ENCODE results near the gene SLC38A6.

The SLC38A6 gene

DNA sequence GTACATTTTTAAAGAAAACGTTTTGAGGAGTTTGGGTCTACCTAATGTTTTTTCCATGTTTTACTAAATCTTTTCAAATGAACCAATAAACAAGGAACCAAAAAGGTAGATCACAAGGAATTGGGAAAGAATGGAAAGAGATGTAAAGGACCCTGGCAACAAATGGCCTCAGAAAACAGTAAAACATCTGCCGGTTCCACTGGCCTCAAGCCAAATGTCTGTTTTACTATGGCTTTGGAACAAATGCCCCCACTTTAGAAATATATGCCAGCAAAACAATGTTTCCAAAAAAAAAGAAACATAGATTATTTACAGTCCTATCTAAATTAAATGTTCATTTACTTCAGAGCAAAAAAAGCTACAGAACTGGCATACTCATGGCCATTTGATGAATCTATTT, 3.2 kb upstream of the SLC38A6 start:
- TF ChIP-seq, protein P1, sequence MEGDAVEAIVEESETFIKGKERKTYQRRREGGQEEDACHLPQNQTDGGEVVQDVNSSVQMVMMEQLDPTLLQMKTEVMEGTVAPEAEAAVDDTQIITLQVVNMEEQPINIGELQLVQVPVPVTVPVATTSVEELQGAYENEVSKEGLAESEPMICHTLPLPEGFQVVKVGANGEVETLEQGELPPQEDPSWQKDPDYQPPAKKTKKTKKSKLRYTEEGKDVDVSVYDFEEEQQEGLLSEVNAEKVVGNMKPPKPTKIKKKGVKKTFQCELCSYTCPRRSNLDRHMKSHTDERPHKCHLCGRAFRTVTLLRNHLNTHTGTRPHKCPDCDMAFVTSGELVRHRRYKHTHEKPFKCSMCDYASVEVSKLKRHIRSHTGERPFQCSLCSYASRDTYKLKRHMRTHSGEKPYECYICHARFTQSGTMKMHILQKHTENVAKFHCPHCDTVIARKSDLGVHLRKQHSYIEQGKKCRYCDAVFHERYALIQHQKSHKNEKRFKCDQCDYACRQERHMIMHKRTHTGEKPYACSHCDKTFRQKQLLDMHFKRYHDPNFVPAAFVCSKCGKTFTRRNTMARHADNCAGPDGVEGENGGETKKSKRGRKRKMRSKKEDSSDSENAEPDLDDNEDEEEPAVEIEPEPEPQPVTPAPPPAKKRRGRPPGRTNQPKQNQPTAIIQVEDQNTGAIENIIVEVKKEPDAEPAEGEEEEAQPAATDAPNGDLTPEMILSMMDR (IDR thresholded peaks at IDR 0.05): no peak
- TF ChIP-seq ZFX (IDR thresholded peaks at IDR 0.05; ENCODE audit: borderline replicate concordance): no peak

DNA sequence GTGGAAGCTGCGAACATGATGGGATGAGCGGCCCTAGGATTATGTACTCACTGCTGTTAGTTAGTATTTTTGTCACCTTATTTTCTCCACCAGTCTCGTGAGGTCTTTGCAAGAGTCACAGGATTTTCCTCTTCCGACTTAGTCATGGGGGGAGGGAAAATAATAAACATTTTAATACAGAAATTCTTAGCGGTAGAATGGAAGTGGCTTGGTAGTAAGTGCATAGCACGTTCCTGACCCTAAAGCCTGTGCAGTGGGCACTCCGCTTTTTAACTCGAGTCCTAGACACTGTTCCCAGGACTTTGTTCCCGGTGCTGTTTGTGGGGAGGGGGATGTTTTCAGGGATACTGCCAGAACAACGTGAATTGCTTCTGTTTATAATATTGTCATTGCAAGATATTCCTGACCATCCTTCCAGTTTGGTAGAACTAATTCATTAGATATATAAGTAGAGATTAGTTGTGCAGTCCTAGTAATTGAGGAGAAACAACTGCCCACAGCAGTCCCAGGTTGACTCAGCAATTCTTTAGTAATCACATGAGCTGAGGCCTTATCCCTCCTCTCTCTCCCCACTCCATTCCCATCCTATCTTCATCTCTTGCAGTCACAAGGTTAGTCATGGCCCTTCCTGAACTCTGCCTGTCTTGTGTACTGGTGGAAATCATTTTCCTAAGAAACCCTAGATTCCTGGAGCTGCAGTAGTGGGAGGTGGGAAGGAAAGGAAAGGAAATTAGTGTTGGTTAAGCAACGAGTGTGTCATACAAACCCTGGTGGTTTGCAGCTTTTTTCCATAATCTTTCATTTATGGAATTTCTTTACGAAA, 799 bp downstream of the SLC38A6 start:
- TF ChIP-seq, protein P1 (IDR thresholded peaks at IDR 0.05): no peak
- TF ChIP-seq ZFX (IDR thresholded peaks at IDR 0.05; ENCODE audit: borderline replicate concordance): no peak
- peak overlapping the region; percentile 62 for H3K27ac ChIP-seq

More for the DNA sequence above, 3.2 kb upstream of the SLC38A6 start:
- H3K27ac ChIP-seq: no peak overlapping the region

DNA sequence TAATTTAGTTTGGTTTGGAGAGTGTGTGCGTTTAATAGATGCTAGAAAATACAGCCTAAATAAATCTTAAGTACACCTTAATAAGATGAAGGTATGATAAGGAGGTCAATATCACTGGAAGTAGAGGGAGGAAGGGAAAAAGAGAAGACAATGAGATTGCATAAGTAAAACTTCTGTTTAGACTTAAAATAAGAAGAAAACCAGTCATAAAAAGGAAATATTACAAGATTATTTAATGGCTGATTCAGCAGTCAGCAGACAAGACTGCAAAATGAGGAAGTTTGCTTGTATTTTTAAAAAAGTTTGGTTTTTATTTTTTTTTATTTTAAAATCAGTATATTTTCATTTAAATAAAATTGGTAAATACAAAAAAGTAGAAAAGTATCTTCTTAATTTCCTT, 3.2 kb downstream of the SLC38A6 start:
- H3K27ac ChIP-seq: no peak overlapping the region
- TF ChIP-seq, protein P1 (IDR thresholded peaks at IDR 0.05): no peak
- TF ChIP-seq ZFX (IDR thresholded peaks at IDR 0.05; ENCODE audit: borderline replicate concordance): no peak

DNA sequence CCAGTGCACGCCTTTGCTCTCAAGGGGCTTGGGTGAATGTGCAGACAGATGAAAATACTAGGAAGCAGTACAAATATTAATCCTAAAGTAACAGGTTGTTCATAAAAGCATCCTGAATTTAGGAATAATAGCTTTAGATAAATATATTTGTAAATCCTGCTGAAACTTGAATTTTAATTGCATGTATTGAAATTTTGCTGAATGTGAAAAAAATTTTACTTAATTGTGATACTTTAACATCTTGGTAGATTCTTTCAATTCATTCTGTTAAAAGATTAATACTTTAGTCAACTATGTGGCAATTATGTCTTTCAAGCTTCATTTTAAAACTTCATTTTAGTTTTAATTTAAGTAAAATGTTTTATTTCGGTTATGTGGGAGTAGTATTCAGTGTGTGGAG, 5.5 kb downstream of the SLC38A6 start:
- H3K27ac ChIP-seq: no peak overlapping the region
- TF ChIP-seq, protein P1 (IDR thresholded peaks at IDR 0.05): no peak
- no peak for TF ChIP-seq ZFX (IDR thresholded peaks at IDR 0.05; ENCODE audit: borderline replicate concordance)

DNA sequence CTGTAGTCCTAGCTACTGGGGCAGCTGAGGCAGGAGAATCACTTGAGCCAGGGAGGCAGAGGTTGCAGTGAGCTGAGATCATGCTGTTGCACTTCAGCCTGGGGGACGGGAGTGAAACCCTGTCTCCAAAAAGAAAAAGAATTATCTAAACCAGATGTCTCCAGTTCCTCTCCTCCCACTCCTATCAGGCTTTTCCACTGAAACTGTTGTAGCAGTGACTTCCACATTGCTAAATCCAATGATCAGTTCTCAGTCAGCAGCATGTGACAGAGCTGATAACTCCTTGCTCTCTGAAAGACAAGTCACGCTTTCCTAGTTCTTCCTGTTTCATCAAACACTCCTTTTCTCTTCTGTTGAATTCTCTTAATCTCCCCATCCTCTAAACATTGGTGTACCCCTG, 8.6 kb downstream of the SLC38A6 start:
- H3K27ac ChIP-seq: no peak overlapping the region
- TF ChIP-seq, protein P1 (IDR thresholded peaks at IDR 0.05): no peak
- no peak for TF ChIP-seq ZFX (IDR thresholded peaks at IDR 0.05; ENCODE audit: borderline replicate concordance)

DNA sequence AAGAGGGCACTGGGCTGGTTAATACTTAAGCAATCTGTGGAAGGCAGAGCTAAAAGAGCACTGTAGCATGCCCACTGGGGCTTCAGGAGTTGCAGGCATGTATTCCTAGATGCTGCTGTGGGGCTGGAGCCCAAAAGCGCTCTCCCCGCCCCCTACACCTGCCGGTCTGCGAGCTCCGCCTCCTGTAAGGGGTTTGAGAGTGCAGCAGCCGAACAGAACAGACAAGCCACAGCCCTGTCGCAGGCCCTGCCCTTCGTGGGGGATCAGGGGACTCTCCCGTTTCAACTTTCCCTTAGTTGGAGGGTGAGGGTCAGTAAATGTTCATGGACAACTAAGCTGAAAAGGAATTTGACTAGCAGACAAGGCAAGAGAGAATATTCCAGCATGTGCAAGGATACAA, 17.6 kb downstream of the SLC38A6 start:
- H3K27ac ChIP-seq: no peak overlapping the region
- no peak for TF ChIP-seq ZFX (IDR thresholded peaks at IDR 0.05; ENCODE audit: borderline replicate concordance)
- TF ChIP-seq, protein P1 (IDR thresholded peaks at IDR 0.05): no peak

DNA sequence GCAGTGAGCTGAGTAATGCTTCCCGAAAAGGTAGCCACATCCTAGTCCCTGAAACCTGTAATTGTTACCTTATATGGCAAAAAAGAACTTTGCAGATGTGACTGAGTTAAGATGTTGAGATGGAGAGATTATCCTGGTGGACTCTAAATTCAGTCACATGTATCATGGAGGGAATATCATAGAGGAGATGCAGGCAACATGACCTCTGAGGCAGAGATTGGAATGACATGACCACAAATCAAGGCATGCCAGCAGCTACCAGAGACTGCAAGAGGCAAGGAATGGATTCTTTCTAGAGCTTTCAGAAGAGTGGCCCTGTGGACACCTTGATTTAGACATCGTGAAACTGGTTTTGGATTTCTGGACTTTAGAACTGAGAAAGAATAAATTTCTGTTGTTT, 18.5 kb downstream of the SLC38A6 start:
- TF ChIP-seq, protein P1 (IDR thresholded peaks at IDR 0.05): no peak
- no peak for TF ChIP-seq ZFX (IDR thresholded peaks at IDR 0.05; ENCODE audit: borderline replicate concordance)
- H3K27ac ChIP-seq: no peak overlapping the region
